ENCODE measurements around the gene SIRT5.

- TF ChIP-seq CTCF (conservative IDR thresholded peaks at IDR 0.05 in 1 of 2, IDR thresholded peaks at IDR 0.05 in 1 of 2; ENCODE audit: extremely low read depth in 1 of 2, insufficient read depth in 1 of 2, low read depth in 1 of 2, low read length in 2 of 2), result no peak
- TF ChIP-seq EZH2 (IDR thresholded peaks at IDR 0.05; ENCODE audit: borderline replicate concordance, low read length), result no peak
Measured at GRCh38 chr6:13563009-13563408, 11.4 kb upstream of the SIRT5 start.
